ENCODE results near the gene HOXB5.

HOXB5 gene

DNA sequence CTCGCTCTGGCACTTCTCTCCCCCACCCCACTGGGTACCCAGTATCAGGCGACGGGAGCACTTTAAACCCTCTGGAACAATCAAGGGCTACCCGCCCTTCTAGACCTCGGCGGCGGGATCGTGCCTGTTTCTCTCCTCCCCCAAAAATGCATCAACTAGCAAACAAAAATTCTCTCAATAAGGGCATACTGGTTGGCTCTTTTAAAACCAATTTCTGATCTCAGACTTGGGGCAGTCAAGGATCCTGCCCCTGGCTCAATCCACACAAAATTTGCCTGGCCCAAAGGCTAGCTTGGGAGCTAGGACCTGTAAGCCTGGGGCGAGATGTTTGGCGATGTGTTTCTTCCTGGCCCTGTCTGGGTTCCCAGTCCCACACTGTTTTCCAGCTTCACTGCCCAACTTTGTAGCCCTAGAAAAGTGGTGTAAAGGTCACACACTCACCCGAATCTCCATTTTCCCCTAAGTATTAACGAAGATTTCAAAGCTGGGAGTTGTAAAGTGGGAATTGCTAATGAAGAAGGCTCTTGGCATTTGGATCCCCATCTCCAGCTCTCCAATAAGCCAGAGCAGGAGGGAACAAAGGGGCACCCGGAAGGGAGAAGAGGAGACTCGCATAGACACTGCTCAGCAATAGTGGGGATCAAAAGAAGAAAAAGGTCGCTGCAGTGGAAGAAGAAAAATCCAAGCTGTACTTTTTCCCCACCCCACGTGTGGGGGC, 34.3 kb downstream of the HOXB5 start:
- no peak for DNase-seq

DNA sequence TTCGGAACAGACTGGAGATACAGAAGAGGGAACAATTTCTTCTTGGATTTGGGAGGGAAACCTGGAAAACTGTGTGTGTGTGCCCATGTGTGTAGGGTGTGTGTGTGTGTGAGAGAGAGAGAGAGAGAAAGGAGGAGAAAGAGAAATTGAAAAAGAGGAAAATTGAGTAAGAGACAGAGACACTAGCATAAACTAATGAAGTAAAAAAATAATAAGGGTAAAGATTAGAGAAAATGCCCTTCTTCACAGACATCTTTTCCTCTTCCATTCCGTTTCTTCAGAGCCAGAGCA, 34.8 kb downstream of the HOXB5 start:
- DNase-seq: no peak

DNA sequence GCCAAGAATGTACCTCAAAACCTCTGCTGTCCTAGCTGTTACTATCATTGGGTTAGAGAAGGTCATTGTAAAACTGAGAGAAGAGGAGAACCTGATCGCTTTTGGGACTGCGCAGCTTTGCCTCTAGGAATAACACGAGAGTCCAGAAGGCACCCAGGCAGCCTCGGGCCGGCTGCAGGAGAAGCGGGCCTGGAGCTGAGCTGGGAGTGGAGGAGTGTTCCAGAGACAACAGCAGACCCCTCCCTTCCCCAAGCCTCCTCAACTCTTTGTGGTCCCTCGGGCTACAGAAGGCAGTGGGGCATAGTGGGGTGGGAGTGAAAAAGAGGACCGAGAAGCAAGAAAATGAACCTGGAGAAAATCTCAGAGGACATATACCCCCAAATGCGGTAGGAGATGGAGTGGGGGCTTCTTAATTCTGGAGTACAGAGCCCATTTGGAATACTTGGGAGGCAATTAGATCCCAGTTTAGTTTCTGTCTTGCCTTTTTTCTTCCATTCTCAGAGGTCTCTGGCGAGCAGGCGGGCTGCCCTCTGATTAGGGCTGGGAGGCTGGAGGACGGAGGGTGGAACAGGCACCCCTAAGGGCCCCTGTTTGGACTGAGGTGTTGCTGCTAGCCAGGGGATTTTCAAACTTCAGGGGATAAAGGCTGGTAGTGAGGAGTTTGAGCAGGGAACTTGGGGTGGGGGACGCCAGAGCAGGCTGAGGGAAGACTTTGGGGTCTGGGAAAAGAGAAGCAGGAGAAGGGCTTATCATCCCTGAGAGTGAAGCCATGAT, 35.3 kb downstream of the HOXB5 start:
- no peak for DNase-seq

DNA sequence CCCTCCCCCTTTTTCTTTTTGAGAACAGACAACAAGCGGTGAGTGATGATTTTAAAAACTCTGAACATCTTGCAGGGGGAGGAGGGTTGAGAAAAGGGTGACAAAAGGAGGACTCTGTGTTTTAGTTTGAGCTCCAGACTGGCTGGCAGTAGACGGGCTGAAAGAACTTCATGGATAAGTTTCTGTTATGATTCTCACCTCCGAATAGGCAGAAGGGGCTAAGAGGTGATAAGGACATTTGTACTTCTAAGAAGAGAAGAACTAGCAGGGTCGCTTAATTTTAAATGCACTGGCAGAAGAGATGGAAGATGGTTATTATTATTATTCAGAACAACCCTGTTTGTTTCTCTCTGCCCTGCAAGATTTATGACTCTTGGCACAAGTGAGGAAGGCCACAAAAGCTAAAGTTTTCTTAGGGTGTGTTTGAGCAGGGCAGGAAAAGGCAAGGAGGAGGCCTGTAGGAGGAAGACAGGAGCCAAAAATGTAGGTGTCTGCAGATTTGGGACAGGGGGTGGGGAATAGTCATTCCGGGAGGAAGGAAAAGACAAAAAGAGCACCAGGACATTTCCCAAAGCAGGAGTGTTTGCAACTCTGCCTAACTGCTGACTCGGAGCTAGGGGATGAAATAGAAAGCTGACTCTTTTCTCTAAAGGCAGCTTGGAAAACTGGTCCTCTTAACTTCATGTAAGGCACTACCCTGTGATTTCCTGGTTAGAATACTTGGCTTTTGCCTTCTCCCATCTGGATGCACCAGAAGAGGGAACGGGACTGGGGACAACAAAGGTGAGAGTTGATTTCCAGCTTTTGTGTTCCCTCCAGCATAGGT, 36.8 kb downstream of the HOXB5 start:
- peak; percentile 48 for DNase-seq

DNA sequence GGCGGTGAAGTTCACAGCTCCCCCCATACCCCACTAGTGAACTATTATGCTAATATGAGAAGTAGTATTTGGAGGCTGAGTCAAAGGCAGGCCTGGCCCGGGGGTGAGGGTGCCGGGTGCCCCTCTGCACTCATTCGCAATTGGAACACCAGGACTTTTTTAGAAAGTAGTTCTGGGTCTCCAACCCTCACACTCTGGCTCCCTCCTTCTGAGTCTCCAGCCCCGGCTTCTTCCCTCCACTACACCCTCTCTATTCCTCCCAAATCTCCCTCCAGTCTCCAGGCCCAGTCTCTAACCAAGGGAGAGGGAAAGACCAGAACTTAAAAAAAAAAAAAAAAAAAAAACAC, 37.4 kb downstream of the HOXB5 start:
- DNase-seq: no peak

DNA sequence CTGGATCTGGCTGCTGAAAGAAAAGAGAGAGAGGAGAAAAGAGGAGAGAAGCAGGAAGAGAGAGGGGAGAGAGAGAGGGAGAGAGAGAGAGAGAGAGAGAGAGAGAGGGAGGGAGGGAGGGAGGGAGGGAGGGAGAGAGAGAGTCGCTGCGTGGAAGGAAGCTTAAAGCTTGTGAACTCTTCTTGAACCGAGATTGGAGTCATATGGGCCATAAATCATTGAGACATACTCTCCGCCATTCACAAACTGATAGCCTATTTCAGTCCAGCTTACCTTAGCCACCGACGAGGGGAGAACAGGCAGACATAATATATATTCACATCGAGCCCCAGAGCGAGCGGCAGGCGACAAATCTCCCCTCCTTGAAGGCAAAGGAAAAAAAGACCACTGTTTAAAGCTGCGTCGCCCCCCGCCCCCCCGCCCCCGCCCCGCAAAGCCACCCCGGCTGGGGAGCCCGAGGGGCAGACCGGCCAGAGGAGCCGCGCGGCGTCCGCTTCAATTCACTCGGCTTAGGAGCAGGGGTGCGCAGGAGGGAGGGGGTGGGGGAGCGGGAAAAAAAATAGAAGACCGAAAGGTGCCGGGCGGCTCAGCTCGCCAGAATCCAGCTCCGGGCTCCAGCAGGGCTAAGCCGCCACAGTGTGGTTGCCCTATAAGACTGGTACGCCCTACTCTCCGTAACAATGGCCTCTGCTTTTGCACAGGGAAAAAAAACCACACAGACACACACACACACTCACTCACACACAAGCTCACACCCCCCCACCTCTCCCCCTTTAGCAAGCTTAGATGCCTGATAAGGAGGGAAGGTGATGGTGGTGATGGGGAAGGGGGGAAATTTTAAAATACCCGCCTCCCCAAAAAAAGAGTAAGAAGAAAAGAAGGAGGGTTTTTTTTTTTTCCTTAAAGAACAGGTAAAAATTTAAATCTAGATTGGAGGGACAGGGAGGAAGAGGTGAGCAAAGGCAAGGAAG, 38.0 kb downstream of the HOXB5 start:
- peak; percentile 97 for DNase-seq

DNA sequence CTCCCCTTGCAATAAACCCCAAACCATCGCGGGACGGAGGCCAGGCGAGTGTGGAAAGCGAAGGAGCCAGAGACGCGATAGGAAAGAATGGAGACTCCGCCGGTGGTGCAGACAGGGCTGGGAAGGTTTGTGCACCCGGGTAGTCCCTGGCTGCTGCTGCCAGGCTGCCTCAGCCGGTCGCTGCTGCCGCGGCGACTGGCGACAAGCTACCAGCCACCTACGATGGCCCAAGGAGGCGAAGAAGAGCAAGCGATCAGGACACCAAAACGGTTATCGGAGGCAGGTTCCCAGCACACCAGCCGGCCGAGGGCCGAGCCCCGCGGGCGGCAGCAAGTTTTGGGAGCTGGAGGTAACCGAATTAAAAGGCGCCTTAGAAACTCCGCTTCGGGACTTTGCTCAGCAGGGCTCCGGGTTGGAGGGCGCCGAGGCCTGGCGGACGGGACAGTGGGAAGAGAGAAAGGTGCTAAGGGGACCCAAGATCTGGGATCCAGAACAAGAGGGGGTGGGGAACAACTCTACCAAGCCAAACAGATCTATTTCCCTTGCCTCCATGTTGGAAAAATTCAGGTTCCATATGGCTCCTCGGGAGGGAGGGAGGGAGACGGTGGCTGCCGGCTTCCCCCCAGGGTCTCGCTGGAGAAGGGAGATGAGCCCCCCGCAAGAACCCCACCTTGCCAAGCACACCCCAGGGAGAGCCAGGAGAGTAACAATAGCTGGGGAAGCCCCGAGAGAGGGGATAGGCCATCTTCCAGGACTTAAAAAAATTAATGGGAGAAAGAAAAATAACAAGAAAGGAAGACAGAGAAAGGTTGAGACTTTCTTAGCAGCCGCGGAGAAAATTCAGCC, 38.9 kb downstream of the HOXB5 start:
- DNase-seq: peak; percentile 35

DNA sequence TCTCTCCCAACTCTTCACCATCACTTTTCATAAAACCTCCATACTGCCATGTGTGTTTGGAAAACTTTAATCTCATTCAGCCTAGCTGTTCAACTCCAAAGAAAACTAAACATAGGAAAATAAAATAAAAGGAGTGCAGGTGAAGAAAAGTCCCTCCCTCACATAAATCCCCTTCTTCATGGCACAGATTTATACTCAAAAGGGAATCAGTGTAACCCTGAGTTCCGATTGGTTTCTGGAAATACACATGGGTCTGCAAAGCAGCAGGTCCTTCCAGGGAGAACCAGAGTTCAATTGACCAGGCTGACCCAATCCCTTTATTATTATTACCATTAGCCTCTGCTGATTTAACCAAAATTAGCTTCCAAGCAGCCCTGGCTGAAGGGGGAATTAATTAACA, 39.8 kb downstream of the HOXB5 start:
- peak; percentile 6 for DNase-seq

DNA sequence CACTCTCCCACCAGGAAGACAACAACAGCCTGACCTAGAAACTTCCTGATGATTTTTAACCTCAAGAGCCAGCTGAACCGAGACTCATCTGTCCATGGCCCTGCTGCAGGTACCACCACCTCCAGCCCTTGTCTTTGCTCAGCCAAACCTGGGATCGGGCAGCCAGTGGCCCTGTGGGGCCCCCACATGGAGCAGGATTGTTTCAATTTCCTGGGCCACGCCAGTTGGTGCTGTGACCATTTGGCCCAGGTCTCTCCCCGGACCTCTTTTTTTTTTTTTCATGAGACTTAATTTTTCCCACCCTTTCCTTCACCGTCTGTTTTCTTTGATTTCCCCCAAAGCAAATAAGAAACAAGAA, 40.4 kb downstream of the HOXB5 start:
- DNase-seq: no peak

DNA sequence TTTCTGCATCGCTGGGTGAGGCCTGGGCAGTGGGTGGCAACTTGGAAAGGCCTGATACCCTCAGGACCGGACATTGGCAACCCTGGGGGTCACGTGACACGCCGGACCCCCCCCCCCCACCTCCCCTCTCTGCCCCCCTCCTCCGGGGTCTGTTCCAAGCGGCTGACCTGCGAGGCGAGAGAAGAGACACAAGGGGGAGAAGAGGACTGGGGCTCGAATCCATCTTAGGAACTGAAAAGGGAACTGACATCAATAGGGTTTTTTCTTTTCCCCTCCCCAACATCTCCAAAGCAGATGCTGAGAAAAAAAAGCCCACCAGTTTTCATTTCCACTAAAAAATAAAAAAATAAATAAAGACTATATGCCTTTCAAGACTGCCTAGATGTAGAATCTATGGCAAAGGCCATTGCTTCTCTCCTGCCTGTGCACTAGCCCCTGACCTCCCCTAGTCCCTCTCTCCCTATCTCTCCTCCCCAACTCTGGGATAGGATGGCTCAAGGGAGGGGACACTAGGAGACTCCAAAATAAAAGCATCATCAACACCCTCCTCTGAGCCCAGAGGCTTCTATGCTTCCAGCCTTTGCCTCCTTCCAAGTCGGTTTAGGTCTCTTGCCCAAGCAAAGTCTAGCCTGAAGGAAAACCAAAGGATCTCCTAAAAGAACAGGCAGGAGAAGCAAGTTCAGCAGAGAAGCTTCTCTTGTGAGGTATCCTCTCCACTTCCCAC, 41.0 kb downstream of the HOXB5 start:
- no peak for DNase-seq

DNA sequence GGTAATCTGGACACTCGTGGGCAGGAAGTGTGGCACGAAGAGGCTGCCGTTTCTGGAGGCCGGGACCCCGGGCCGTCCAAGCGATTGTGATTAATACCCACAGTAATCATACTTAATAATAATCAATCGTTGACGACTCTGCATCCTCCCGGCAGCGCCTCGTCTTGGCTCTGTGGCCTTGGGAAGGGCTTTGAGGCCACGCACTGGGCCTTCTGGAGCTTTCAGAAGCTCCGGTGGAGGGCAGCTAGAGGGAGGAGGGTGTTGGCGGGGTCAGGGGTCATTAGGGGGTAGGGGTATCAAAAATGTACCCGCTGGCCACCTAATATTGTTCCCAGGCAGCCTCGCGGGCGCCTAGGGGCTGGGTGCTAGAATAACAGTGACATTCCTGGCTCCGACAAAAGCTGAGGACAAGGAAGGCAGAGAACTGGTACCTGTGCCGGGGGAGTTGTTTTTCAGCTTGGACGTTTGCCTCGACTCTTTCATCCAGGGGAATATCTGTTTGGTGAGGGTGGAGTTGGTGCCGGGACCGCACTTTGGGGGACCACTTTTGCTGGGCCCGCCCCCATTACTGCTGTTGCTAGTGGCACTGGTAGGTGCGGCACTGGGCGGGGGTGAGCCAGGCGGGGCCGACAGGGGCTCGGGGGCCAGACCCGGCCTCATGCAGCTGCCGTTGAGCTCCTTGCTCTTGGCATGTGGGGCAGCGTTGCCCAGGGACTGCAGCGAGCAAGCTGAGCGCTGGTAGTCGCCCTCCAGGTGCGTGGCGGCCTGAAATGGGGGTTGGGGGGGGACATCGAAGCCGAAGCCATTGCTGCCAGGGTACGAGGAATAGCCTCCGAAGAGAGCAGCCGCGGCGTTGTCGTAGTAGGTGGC, 41.7 kb downstream of the HOXB5 start:
- no peak for DNase-seq

DNA sequence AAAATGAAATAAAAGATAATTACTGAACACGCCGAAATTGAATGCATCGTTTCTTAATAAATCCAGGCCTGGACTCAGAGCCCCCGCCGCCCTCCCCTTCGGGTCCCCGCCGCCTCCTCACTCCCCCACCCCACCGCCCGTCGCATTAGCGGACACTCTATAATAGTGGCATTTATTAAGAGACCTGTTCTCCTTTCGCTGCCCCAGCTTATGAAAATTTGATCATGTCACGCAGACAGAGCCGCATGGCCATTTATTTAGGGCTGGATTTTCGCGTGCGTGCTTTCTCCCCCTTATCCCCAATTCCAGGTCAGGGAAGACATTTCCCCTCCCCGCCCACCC, 42.4 kb downstream of the HOXB5 start:
- DNase-seq: no peak

DNA sequence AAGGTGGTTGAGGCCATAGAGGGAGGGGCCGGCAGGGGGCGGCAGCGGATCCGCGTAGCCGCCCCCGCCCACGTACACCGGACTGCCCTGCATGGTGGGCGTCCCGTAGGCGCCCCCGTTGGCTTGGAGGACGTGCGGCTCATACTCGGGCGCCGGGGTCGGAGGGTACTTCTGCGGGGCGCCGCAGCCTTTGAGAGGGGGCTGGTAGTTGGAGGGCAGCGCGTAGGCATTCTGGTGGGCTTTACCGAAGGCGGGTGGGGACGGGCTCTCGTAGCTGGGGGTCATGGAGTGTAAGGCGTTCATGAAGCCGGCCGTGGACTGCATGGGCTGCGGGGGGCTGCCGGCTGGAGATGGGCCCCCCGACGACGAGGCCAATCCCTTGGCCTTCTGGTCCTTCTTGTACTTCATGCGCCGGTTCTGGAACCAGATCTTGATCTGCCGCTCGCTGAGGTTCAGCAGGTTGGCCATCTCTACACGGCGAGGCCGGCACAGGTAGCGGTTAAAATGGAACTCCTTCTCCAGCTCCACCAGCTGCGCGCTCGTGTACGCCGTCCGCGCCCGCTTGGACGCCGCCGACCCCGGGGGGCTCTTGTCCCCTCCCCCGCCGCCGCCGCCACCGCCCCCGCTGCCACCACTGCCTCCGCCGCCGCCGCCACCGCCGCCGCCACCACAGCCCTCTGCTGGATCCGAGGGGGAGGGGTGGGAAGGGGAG, 42.9 kb downstream of the HOXB5 start:
- no peak for DNase-seq

DNA sequence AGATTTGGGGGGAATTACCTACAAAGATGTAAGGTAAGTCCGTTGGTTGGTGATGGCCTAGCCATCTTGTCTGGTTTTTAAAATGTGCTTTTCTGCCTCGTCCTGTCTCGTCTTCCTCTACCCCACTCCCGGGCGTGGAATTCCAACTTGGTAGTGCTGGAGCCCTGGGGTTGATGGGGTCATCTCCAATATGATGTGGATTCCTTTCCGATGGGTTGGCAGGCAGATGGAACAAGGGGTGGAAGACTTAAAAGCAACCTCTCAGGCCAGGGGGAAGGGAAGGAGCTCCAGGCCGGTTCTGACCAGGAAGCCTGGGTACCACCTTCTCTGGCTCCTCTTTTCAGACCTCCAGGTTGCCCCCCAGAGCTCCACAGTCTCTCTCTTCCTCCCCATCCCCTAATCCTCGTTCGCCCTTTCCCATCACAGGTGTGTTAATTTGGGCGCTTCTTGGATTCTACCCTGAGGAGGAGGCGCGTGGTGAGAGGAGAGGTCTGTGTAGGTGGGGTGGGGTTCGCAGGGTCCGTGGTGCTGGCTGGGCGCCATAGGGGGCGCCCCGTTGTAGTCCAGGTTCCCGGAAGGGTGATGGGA, 43.6 kb downstream of the HOXB5 start:
- DNase-seq: peak; percentile 78

DNA sequence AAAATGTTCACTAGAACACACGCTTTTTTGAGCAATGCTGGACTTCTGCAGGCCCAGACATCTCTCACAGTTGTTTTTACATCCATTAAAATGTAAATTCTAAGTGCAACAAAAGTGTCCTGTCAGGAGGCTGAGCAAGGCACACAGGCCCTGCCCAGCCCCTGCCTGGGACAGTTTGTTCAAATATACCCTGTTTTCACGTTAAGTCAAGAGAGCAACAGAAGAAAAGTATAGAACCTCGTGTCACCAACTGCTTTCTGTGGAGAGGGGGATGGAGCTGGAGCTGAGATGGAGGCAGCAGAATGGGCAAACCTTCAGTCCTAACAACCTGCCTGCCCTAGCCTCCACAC, 44.3 kb downstream of the HOXB5 start:
- no peak for DNase-seq

DNA sequence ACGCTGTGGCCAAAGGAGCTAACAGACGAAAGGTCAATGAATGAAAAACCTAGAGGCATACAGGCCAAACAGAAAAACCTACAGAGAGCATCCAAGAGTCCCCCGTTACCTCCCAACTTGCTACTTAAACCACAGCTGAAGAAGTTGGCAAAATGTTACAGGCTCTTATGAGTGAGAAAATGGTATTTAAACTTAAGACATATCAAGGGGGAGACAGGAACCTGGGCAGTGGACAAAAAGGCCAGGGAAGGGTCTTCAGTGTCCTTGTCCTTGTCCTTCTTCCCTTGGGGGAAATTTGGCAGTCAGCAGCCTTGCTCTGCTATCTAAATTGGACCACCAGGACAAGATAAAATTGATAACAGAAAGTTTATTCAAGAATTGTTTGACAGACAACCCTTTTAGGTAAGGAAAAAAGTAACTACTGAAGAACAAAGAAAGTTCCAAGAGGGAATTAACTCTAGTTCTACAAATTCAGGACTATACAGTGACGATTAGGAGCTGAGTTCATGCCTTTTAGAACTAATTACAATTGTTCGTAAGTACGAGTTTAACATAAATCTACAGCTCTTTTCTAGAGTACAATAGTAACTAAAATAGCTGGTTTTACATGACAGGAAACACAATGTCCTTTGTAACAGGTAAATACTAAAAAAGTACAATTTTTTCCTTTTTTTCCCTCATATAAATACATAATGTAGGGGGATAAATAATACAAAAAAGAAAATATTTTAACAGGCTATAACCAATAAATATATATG, 44.9 kb downstream of the HOXB5 start:
- DNase-seq: no peak

DNA sequence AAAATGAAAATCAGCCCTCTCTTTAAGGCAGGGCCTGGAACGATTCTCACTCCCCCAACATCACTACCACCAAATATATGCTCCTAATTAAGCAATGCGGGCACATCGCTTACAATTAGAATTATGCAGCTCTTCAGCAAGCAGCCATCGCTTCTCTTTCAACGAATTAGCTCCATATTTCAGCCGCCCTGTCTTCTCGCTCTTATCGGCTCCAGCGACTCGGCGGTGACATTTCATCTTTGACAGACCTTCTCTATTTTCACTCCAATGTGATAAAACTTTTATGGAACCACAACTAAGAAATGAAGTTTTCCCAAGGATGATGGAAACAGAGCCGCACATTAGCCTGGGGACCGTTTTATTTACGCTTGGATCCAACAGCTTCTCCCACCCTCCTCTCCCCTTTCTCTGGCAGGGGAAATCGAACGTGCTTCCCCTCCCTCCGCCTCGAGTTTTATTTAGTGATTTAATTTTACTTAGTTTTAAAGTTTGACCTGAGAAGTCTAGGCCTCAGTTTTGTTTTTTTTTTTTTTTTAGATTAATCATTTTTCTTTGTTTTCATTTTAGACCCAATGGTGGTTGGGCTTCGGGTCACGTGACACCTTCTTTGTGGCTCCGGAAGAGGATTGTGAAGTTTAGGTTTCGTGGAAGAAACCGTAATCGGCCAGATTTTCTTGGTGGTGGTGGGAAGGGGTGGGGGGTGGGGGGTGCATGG, 45.6 kb downstream of the HOXB5 start:
- DNase-seq: peak; percentile 82
